ENCODE measurements around the gene SAMD14. TPM values are rescaled to one million over a fixed set of nuclear protein-coding genes. Genes with fewer than 3 reads are reported as not detected.

SAMD14 gene
- total and polyA plus RNA-seq, 2 donors (not counting 1 experiment from before 2014, with no cell fraction given): 0.13 to 0.89 TPM

DNA sequence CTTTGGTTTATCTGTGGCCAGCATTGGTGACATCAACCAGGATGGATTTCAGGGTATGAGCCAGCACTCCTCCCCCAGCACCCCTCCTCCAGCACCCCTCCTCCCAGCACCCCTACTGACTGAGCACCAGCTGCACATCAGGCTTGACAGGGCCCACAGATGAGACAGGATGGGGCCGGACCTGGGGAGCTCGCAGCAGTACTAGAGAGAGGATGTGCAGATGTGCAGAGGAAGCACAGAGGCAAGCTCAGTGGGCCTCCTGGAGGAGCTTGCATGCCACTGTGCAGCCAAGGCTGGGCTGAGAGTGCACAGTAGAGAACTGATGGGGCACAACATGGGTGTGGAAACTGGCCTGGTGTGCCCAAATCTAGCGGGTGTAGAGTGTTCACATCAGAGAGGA is 57.8 kb downstream of the SAMD14 start:
- Histone ChIP-seq H3K9me3 (ENCODE audit: control extremely low read depth in 1 of 3, control insufficient read depth in 2 of 3, insufficient read depth in 1 of 3, low read length in 2 of 3) (peaks cover 0 to 14% (median 0%) of the 10 kb centered on the region in 3 donors), H3K27me3 (replicated peaks in 1 of 4; ENCODE audit: control extremely low read depth in 1 of 4, control insufficient read depth in 3 of 4, insufficient read depth in 4 of 4, low read length in 3 of 4) (peaks cover 0 to 8% (median 0%) of the 10 kb centered on the region in 4 experiments), H3K9ac (ENCODE audit: low read length) (no peak overlapping the region), H3K27ac (ENCODE audit: low read length in 2 of 2) (no peak overlapping the region), H3K4me3 (ENCODE audit: control extremely low read depth in 1 of 5, extremely low read depth in 1 of 5, insufficient read depth in 1 of 5, low read depth in 2 of 5, low read length in 4 of 5) (no peak overlapping the region), H3K4me2 (replicated peaks; ENCODE audit: low read depth, low read length, poor library complexity, severe bottlenecking) (no peak overlapping the region), H3K4me1 (ENCODE audit: control insufficient read depth in 2 of 2, insufficient read depth in 2 of 2, low read length in 2 of 2) (no peaks in the 10 kb centered on the region), H4K20me1 (ENCODE audit: control insufficient read depth, insufficient read depth, low read length, poor library complexity, severe bottlenecking) (no peaks in the 10 kb centered on the region), H2AFZ (ENCODE audit: insufficient read depth, low read depth, low read length, poor library complexity, severe bottlenecking) (no peak overlapping the region), H3K36me3 (replicated peaks in 1 of 2; ENCODE audit: control extremely low read depth in 1 of 2, control insufficient read depth in 1 of 2, extremely low read depth in 1 of 2, insufficient read depth in 2 of 2, low read length in 1 of 2) (no peaks in the 10 kb centered on the region), H3K79me2 (ENCODE audit: control insufficient read depth, insufficient read depth, low read length) (no peaks in the 10 kb centered on the region)
- no peak for ATAC-seq (ENCODE audit: low read depth)
- CTCF ChIA-PET: no interaction called here
- Mint-ChIP-seq H3K27me3 (no peaks in the 10 kb centered on the region), H3K27ac (no peak overlapping the region), H3K4me1 (no peaks in the 10 kb centered on the region), H3K4me3 (no peak overlapping the region), H3K9me3 (ENCODE audit: insufficient read depth) (peaks cover 6% of the 10 kb centered on the region)
- intact Hi-C loops (cut with micrococcal nuclease): no loop called here
- POLR2A ChIA-PET: no interaction called here
- 60% methylated on average over 3 of the region's 3 CpGs for WGBS (ENCODE audit: insufficient coverage)
- TF ChIP-seq, protein P1, sequence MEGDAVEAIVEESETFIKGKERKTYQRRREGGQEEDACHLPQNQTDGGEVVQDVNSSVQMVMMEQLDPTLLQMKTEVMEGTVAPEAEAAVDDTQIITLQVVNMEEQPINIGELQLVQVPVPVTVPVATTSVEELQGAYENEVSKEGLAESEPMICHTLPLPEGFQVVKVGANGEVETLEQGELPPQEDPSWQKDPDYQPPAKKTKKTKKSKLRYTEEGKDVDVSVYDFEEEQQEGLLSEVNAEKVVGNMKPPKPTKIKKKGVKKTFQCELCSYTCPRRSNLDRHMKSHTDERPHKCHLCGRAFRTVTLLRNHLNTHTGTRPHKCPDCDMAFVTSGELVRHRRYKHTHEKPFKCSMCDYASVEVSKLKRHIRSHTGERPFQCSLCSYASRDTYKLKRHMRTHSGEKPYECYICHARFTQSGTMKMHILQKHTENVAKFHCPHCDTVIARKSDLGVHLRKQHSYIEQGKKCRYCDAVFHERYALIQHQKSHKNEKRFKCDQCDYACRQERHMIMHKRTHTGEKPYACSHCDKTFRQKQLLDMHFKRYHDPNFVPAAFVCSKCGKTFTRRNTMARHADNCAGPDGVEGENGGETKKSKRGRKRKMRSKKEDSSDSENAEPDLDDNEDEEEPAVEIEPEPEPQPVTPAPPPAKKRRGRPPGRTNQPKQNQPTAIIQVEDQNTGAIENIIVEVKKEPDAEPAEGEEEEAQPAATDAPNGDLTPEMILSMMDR (IDR thresholded peaks at IDR 0.05): no peak
- TF ChIP-seq EZH2 (IDR thresholded peaks at IDR 0.05; ENCODE audit: borderline replicate concordance, insufficient read depth, low read depth, low read length, poor library complexity, severe bottlenecking): no peak
- no peak for DNase-seq

DNA sequence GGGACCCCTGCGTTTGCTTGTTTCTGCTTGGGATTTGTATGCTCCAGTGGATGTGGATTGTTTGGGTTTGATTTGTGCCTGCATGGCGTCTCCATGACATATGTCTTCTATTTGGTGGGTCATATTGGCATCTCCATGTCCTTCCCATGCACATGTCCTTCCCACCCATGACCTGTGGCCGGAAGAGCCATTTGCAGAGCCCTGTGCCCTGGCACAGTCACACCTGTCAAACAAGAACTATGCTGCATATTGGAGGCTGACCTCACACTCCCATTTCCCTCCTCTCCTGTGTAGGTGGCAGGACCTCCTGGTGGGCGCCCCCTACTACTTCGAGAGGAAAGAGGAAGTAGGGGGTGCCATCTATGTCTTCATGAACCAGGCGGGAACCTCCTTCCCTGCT is 58.3 kb downstream of the SAMD14 start:
- 83% methylated on average over 3 of the region's 6 CpGs for WGBS (ENCODE audit: insufficient coverage)
- H3K27me3 ChIP-seq (replicated peaks in 1 of 4; ENCODE audit: control extremely low read depth in 1 of 4, control insufficient read depth in 3 of 4, insufficient read depth in 4 of 4, low read length in 3 of 4): peaks cover 0 to 8% (median 0%) of the 10 kb centered on the region in 4 experiments
- CTCF ChIA-PET: no interaction called here
- H4K20me1 ChIP-seq (ENCODE audit: control insufficient read depth, insufficient read depth, low read length, poor library complexity, severe bottlenecking): no peaks in the 10 kb centered on the region
- no peak overlapping the region for H3K4me2 ChIP-seq (replicated peaks; ENCODE audit: low read depth, low read length, poor library complexity, severe bottlenecking)
- Mint-ChIP-seq H3K4me1 (no peaks in the 10 kb centered on the region), H3K4me3 (no peak overlapping the region), H3K27me3 (no peaks in the 10 kb centered on the region), H3K27ac (no peak overlapping the region), H3K9me3 (ENCODE audit: insufficient read depth) (peaks cover 6% of the 10 kb centered on the region)
- no peak overlapping the region for H2AFZ ChIP-seq (ENCODE audit: insufficient read depth, low read depth, low read length, poor library complexity, severe bottlenecking)
- no peak overlapping the region for H3K27ac ChIP-seq (ENCODE audit: low read length in 2 of 2)
- ATAC-seq (ENCODE audit: low read depth) (no peak), DNase-seq (no peak)
- no peak for TF ChIP-seq EZH2 (IDR thresholded peaks at IDR 0.05; ENCODE audit: borderline replicate concordance, insufficient read depth, low read depth, low read length, poor library complexity, severe bottlenecking)
- TF ChIP-seq, protein P1 (IDR thresholded peaks at IDR 0.05): no peak
- intact Hi-C loops (cut with micrococcal nuclease): no loop called here
- POLR2A ChIA-PET: no interaction called here
- H3K4me1 ChIP-seq (ENCODE audit: control insufficient read depth in 2 of 2, insufficient read depth in 2 of 2, low read length in 2 of 2): no peaks in the 10 kb centered on the region
- H3K9me3 ChIP-seq (ENCODE audit: control extremely low read depth in 1 of 3, control insufficient read depth in 2 of 3, insufficient read depth in 1 of 3, low read length in 2 of 3): peaks cover 0 to 14% (median 0%) of the 10 kb centered on the region in 3 donors
- H3K9ac ChIP-seq (ENCODE audit: low read length): no peak overlapping the region
- H3K79me2 ChIP-seq (ENCODE audit: control insufficient read depth, insufficient read depth, low read length): no peaks in the 10 kb centered on the region
- no peaks in the 10 kb centered on the region for H3K36me3 ChIP-seq (replicated peaks in 1 of 2; ENCODE audit: control extremely low read depth in 1 of 2, control insufficient read depth in 1 of 2, extremely low read depth in 1 of 2, insufficient read depth in 2 of 2, low read length in 1 of 2)
- no peak overlapping the region for H3K4me3 ChIP-seq (ENCODE audit: control extremely low read depth in 1 of 5, extremely low read depth in 1 of 5, insufficient read depth in 1 of 5, low read depth in 2 of 5, low read length in 4 of 5)
